ENCODE data around the gene KMT5B. TPM values are rescaled to one million over a fixed set of nuclear protein-coding genes. Genes with fewer than 3 reads are reported as not detected.

KMT5B gene
- total and polyA plus RNA-seq, 2 donors from 2014 or later: 15.8 to 54.2 TPM

GRCh38 chr11:68193018-68193417 lies 20.1 kb downstream of the KMT5B start:
- TF ChIP-seq CTCF (IDR thresholded peaks at IDR 0.05; ENCODE audit: borderline replicate concordance, extremely low read depth, insufficient read depth): no peak
- intact Hi-C loops (cut with DNase I): no loop called here
- no peak for FAIRE-seq

DNA sequence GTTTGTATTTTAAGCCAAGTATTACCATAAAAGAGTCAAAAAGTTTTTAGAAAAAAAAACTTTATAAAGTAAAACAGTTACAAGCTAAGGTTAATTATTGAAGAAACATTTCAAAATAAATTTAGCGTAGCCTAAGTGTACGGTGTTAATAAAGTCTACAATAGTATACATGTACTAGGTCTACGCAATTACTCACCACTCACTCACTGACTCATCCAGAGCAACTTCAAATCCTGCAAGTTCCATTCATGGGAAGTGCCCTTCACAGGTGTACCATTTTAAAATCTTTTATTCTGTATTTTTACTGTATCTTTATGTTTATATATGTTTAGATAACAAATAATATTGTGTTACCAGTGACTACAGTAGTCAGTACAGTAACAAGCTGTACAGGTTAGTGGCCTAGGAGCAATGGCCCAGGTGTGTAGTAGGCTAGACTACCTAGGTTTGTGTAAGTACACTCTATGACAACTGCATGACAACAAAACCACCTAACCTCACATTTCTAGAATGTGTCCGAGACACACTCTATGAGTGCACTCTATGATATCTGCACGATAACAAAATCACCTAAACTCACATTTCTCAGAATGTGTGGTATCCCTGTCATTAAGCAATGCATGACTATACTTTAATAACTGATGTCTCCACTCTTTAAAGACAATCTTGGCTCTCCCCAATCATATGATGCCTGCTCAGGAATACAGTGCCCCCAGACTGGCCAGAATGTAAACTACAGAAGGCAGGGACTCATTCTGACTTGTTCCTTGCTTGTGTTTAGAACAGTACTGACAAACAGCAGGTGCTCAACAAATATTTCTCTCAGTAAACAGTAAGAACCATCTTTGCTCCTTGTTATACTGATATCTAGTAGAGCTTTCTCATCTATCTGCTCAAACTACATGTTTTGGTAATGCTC lies 21.2 kb downstream of the KMT5B start:
- H3K9me3 ChIP-seq (ENCODE audit: control insufficient read depth in 2 of 3, insufficient read depth in 1 of 3, low read length in 3 of 3): no peaks in the 10 kb centered on the region
- no peaks in the 10 kb centered on the region for H3K27me3 ChIP-seq (ENCODE audit: control insufficient read depth, insufficient read depth, low read length)
- TF ChIP-seq CTCF (IDR thresholded peaks at IDR 0.05; ENCODE audit: borderline replicate concordance, extremely low read depth, insufficient read depth): no peak
- H3K4me3 ChIP-seq (ENCODE audit: low read length in 3 of 3): no peak overlapping the region
- H3K27ac ChIP-seq (ENCODE audit: low read depth in 2 of 2, low read length in 2 of 2): no peak overlapping the region
- no peak for DNase-seq
- intact Hi-C loops (cut with DNase I): no loop called here
- H3K9ac ChIP-seq (ENCODE audit: low read length in 3 of 3): no peak overlapping the region
- H3K36me3 ChIP-seq (ENCODE audit: control insufficient read depth in 2 of 3, insufficient read depth in 3 of 3, low read length in 3 of 3): peaks cover 0 to 4% (median 0%) of the 10 kb centered on the region in 3 donors
- no peak for FAIRE-seq
- peaks cover 0 to 8% (median 8%) of the 10 kb centered on the region in 3 donors for H3K4me1 ChIP-seq (ENCODE audit: control insufficient read depth in 2 of 3, insufficient read depth in 2 of 3, low read depth in 1 of 3, low read length in 3 of 3)

More at GRCh38 chr11:68193018-68193417, 20.1 kb downstream of the KMT5B start:
- H3K4me3 ChIP-seq (ENCODE audit: low read length in 3 of 3): no peak overlapping the region
- H3K36me3 ChIP-seq (ENCODE audit: control insufficient read depth in 2 of 3, insufficient read depth in 3 of 3, low read length in 3 of 3): peaks cover 0 to 4% (median 0%) of the 10 kb centered on the region in 3 donors
- no peak overlapping the region for H3K27ac ChIP-seq (ENCODE audit: low read depth in 2 of 2, low read length in 2 of 2)
- no peaks in the 10 kb centered on the region for H3K27me3 ChIP-seq (ENCODE audit: control insufficient read depth, insufficient read depth, low read length)
- DNase-seq: no peak
- H3K9ac ChIP-seq (ENCODE audit: low read length in 3 of 3): no peak overlapping the region
- peaks cover 0 to 8% (median 8%) of the 10 kb centered on the region in 3 donors for H3K4me1 ChIP-seq (ENCODE audit: control insufficient read depth in 2 of 3, insufficient read depth in 2 of 3, low read depth in 1 of 3, low read length in 3 of 3)
- no peaks in the 10 kb centered on the region for H3K9me3 ChIP-seq (ENCODE audit: control insufficient read depth in 2 of 3, insufficient read depth in 1 of 3, low read length in 3 of 3)

DNA sequence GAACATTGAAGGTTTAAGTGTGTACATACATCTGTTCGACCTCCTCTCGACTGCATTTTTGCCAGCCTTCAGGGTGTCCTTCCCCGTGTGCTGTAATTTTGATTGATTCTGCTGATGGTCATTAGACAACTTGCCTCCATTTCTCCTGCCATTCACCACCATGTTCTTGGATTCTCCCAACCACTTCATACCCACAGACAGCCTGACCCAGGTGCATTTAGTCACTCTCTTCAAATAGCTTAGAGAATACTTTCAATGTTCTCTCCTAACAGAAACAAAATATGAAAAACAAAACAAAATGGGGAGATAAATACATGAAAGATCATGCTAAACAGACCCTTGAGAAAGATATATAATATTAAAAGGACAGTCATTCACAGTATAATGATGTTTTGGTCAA lies 23.2 kb downstream of the KMT5B start:
- intact Hi-C loops (cut with DNase I): no loop called here
- Histone ChIP-seq H3K27ac (ENCODE audit: low read depth in 2 of 2, low read length in 2 of 2) (no peak overlapping the region), H3K9ac (ENCODE audit: low read length in 3 of 3) (no peak overlapping the region), H3K4me3 (ENCODE audit: low read length in 3 of 3) (no peak overlapping the region), H3K4me1 (ENCODE audit: control insufficient read depth in 2 of 3, insufficient read depth in 2 of 3, low read depth in 1 of 3, low read length in 3 of 3) (peaks cover 0 to 8% (median 8%) of the 10 kb centered on the region in 3 donors), H3K36me3 (ENCODE audit: control insufficient read depth in 2 of 3, insufficient read depth in 3 of 3, low read length in 3 of 3) (peaks cover 0 to 4% (median 2%) of the 10 kb centered on the region in 3 donors), H3K9me3 (ENCODE audit: control insufficient read depth in 2 of 3, insufficient read depth in 1 of 3, low read length in 3 of 3) (no peaks in the 10 kb centered on the region), H3K27me3 (ENCODE audit: control insufficient read depth, insufficient read depth, low read length) (no peaks in the 10 kb centered on the region)
- no peak for TF ChIP-seq CTCF (IDR thresholded peaks at IDR 0.05; ENCODE audit: borderline replicate concordance, extremely low read depth, insufficient read depth)
- FAIRE-seq: no peak
- no peak for DNase-seq
